ENCODE results near the gene MCEE.
A peak's percentile ranks its signal among the peaks of the same experiment; 100 is the strongest.
"Not testable (repeated sequence)": the region's sequence is repeated elsewhere in the genome, so short reads cannot be mapped to it uniquely, and the experiment has no call there.

The MCEE gene

DNA sequence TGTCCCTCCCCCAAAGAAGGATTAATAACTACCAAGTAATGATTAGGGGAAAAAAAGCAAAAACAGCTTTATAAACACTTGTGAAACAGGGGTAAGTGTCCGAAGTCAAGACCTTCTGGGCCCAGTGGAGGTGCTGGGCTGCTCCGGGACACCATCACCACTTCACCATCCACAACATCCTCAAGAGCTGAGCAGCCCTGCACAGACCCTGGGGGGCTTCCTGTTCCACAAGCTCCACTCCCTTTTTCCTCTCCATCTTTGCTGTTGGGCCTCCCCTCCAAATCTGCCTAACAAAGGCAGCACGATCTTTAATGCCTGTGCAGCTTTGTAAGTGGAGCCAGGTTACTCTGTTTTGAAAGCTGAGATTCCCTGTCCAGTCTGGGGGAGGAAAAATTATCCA is 46.7 kb downstream of the MCEE start:
- H3K27me3 Mint-ChIP-seq = peaks cover 37 to 43% of the 10 kb centered on the region in 2 donors
- DNase-seq; H3K36me3 Mint-ChIP-seq (ENCODE audit: insufficient read depth); H3K9me3 Mint-ChIP-seq; H3K27ac Mint-ChIP-seq; ATAC-seq (replicated peaks); H3K4me3 Mint-ChIP-seq: not testable (repeated sequence)
- H3K4me1 Mint-ChIP-seq (ENCODE audit: low read depth in 2 of 2) = peaks cover 10% of the 10 kb centered on the region in 2 donors

- H3K9me3 Mint-ChIP-seq = no peaks in the 10 kb centered on the region
- H3K36me3 Mint-ChIP-seq (ENCODE audit: insufficient read depth) = peaks cover 12% of the 10 kb centered on the region
- DNase-seq (no peak), ATAC-seq (replicated peaks) (peak; percentile 86)
- peaks cover 10% of the 10 kb centered on the region in 2 donors for H3K4me1 Mint-ChIP-seq (ENCODE audit: low read depth in 2 of 2)
- H3K27ac Mint-ChIP-seq = peak overlapping the region in 1 of 2 donors; percentile 20
- H3K27me3 Mint-ChIP-seq = peaks cover 30 to 36% of the 10 kb centered on the region in 2 donors
- peak overlapping the region in 1 of 2 donors; percentile 9 for H3K4me3 Mint-ChIP-seq
Observed at GRCh38 chr2:71082402-71083252, 47.4 kb downstream of the MCEE start.

GRCh38 chr2:71078624-71079023 is 51.4 kb downstream of the MCEE start:
- Mint-ChIP-seq H3K36me3 (ENCODE audit: insufficient read depth) (peaks cover 47% of the 10 kb centered on the region), H3K9me3 (no peaks in the 10 kb centered on the region), H3K27me3 (no peaks in the 10 kb centered on the region), H3K4me3 (no peak overlapping the region), H3K4me1 (ENCODE audit: low read depth in 2 of 2) (peaks cover 11 to 21% of the 10 kb centered on the region in 2 donors), H3K27ac (no peak overlapping the region)
- DNase-seq (no peak), ATAC-seq (replicated peaks) (no peak)

DNA sequence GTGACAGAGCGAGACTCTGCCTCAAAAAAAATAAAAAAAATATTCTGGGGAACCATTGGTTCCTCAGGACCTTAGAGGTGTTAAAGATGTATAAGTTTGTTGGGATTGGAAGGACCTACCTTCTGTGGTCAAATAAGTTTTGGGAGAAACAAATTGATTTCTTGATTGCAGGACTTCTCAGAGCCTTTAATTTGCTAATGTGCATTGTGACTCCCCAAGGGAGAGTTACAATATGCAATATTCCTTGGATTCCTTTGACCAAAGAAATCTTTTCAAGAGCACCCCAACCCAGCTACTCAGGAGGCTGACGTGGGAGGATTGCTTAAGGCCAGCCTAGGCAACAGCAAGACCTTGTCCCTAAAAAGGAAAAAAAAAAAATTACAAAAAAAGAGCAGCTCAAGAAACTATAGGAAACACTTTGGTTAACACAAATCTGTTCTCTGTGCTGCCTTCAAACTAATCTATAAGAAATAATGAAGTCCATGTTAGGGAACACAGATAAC is 55.1 kb downstream of the MCEE start:
- Mint-ChIP-seq H3K36me3 (ENCODE audit: insufficient read depth) (peaks cover 58% of the 10 kb centered on the region), H3K27ac (peak overlapping the region in 1 of 2 donors; percentile 80), H3K4me3 (no peak overlapping the region), H3K27me3 (no peaks in the 10 kb centered on the region), H3K9me3 (no peaks in the 10 kb centered on the region), H3K4me1 (ENCODE audit: low read depth in 2 of 2) (peaks cover 36 to 37% of the 10 kb centered on the region in 2 donors)
- DNase-seq (no peak), ATAC-seq (replicated peaks) (no peak)

DNA sequence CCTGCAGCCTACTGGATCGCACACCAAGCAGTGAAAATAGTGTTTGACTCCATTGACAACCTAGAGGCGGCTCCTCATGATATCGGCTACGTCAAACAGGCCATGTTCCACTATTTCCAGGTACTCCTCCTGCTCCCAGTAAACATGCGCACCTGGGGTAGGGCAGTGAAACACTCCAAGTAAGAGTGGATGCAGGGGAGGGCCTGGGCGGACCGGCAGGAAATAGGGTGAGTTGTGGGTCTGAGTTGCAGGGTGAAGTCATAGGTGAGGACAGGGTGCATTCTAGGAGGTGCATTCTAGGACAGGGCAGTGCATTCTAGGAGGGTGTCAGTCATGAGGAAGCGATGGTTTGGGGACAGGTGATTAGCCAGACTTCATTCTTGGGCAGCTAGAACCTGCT is 56.6 kb downstream of the MCEE start:
- H3K4me3 Mint-ChIP-seq = no peak overlapping the region
- peak overlapping the region; percentile 41 to 80 for H3K27ac Mint-ChIP-seq
- no peaks in the 10 kb centered on the region for H3K9me3 Mint-ChIP-seq
- H3K27me3 Mint-ChIP-seq = no peaks in the 10 kb centered on the region
- peaks cover 55% of the 10 kb centered on the region for H3K36me3 Mint-ChIP-seq (ENCODE audit: insufficient read depth)
- ATAC-seq (replicated peaks) (no peak), DNase-seq (no peak)
- peaks cover 45 to 50% of the 10 kb centered on the region in 2 donors for H3K4me1 Mint-ChIP-seq (ENCODE audit: low read depth in 2 of 2)

- peak overlapping the region; percentile 94 to 99 for H3K27ac Mint-ChIP-seq
- no peaks in the 10 kb centered on the region for H3K27me3 Mint-ChIP-seq
- H3K4me3 Mint-ChIP-seq = no peak overlapping the region
- no peak for ATAC-seq (replicated peaks)
- no peak for DNase-seq
- peaks cover 51 to 60% of the 10 kb centered on the region in 2 donors for H3K4me1 Mint-ChIP-seq (ENCODE audit: low read depth in 2 of 2)
- peaks cover 61% of the 10 kb centered on the region for H3K36me3 Mint-ChIP-seq (ENCODE audit: insufficient read depth)
- no peaks in the 10 kb centered on the region for H3K9me3 Mint-ChIP-seq
Observed at GRCh38 chr2:71072492-71072891, 57.5 kb downstream of the MCEE start.

GRCh38 chr2:71071681-71072398 is 58.2 kb downstream of the MCEE start:
- H3K4me1 Mint-ChIP-seq (ENCODE audit: low read depth in 2 of 2) = peaks cover 52 to 58% of the 10 kb centered on the region in 2 donors
- no peaks in the 10 kb centered on the region for H3K27me3 Mint-ChIP-seq
- peak; percentile 19 for ATAC-seq (replicated peaks)
- peaks cover 57% of the 10 kb centered on the region for H3K36me3 Mint-ChIP-seq (ENCODE audit: insufficient read depth)
- no peaks in the 10 kb centered on the region for H3K9me3 Mint-ChIP-seq
- peak overlapping the region; percentile 94 to 99 for H3K27ac Mint-ChIP-seq
- peak; percentile 31 to 37 (median 35) for DNase-seq
- peak overlapping the region; percentile 44 to 94 for H3K4me3 Mint-ChIP-seq

DNA sequence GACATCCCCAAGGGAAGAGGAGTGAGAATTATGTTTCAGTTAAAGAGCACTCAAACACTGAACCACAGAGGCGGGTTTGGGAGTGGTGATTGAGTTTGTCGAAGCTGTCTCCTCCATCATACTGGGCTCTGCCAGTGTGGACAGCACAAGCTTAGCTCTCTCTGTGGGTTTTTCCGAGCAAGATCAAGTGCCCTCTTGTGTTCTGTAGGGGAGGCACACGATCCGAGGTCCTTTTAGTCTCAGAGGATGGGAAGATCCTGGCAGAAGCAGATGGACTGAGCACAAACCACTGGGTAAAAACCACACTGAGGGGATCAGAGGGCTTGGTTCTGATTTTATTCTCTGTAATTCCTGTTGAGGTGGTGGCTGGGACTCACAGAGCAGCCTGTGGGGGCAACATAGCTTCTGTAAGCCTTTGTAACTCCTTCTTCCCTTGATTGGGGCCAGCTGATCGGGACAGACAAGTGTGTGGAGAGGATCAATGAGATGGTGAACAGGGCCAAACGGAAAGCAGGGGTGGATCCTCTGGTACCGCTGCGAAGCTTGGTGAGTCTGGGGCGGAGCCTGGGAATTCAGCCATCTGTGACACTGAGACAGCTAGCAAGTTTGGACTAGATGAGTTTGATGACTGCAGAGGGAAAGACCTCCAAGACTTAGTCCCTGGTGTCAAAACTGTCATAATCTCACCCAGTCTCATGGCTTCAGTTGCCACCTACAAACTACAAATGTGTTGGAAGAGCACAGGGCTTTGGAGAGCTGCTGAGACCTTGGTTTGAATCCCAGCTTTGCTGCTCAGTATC is 59.5 kb downstream of the MCEE start:
- DNase-seq (no peak), ATAC-seq (replicated peaks) (no peak)
- no peaks in the 10 kb centered on the region for H3K27me3 Mint-ChIP-seq
- H3K27ac Mint-ChIP-seq = peak overlapping the region; percentile 98 to 99
- H3K9me3 Mint-ChIP-seq = no peaks in the 10 kb centered on the region
- peaks cover 49% of the 10 kb centered on the region for H3K36me3 Mint-ChIP-seq (ENCODE audit: insufficient read depth)
- H3K4me1 Mint-ChIP-seq (ENCODE audit: low read depth in 2 of 2) = peaks cover 52 to 58% of the 10 kb centered on the region in 2 donors
- H3K4me3 Mint-ChIP-seq = peak overlapping the region in 1 of 2 donors; percentile 94

- no peak for DNase-seq
- Mint-ChIP-seq H3K27ac (peak overlapping the region; percentile 98 to 99), H3K9me3 (no peaks in the 10 kb centered on the region), H3K4me1 (ENCODE audit: low read depth in 2 of 2) (peaks cover 52 to 58% of the 10 kb centered on the region in 2 donors), H3K36me3 (ENCODE audit: insufficient read depth) (peaks cover 39% of the 10 kb centered on the region), H3K27me3 (peaks cover 0 to 6% of the 10 kb centered on the region in 2 donors), H3K4me3 (peak overlapping the region; percentile 94 to 96)
- ATAC-seq (replicated peaks) = no peak
Observed at GRCh38 chr2:71069376-71069775, 60.7 kb downstream of the MCEE start.

DNA sequence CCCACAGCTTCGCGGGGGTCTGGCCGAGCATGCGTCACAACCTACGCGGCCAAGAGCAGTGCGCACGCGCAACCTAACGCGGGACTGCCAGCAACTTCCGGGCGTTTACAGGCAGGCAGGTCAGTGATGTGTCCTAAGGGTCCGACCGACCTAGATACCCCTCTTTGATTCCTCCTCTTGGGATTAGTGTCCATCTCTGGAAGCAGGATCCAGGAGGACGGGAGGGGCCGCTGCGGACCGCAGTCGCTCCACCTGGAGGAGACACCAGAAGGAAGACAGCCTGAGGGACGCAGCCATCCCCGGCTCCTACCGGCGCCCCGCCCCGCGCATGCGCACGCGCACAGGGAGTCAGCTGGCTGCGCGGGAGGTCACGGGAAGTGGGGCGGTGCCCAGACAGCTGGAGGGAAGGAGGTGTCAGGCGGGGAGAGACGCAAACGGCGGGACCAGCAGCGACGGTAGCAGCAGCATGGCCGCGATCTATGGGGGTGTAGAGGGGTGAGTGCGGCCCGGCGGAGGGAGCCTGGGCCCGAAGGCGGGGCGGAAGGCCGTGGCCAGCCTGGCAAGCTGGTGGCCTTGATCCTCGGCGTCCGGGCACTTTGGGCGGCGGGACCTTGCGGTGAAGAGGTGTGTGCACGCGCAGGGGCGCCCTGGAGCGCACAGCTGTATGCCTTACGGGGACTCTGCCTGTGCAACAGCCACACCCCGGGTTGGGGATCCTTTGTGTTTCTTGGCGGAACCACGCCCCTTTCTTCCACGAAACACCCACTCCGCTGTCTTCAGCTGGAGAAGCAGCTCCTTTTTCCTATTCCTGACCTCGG is 61.6 kb downstream of the MCEE start, which contains the start of gene NAGK:
NAGK (plus strand) TSS at position 431 of the 818 bp plus-strand sequence; CDS start at position 467, 36 bp downstream.
- peak within 1 kb of the TSS; percentile 98 to 99 for H3K27ac Mint-ChIP-seq
- ATAC-seq (replicated peaks) = peak; percentile 84
- H3K4me3 Mint-ChIP-seq = peak within 1 kb of the TSS; percentile 94 to 96
- H3K4me1 Mint-ChIP-seq (ENCODE audit: low read depth in 2 of 2) = peaks cover 45 to 49% of the 10 kb centered on the region in 2 donors
- DNase-seq = peak; percentile 95 to 97 (median 96)
- no peaks in the 10 kb centered on the region for H3K9me3 Mint-ChIP-seq
- peaks cover 30% of the 10 kb centered on the region for H3K36me3 Mint-ChIP-seq (ENCODE audit: insufficient read depth)
- H3K27me3 Mint-ChIP-seq = peaks cover 2 to 6% of the 10 kb centered on the region in 2 donors

DNA sequence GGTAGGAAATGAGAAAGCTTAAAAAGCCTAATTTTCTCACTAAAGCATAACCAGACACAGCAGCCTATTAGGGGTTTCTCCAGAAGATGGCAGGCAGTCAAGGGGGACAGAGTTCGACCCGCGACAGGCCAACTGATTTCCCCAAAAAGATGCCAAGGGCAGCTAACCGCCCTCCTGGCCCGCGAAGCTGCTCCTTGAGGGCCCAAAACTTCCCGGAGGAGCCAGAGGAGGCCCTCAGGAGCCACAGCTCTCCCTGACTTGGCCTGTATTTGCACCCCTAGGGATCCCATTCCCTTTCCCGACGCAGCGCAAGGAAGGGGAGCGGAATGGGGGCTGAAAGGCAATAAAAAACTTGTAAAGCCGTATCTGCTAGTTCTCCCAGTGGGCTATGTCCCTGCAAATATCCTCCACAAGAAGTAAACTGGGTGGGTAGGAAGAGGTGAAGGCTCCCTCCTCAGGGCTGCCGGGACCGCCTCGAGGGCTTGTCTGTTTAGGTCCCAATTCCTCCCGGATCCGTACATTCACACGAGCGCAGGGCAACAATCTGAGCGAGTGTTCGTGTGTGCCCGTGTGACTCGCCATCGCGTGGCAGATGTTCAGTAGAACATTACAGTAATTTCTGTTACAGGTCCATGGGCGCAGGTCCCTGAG is 62.3 kb downstream of the MCEE start:
- Mint-ChIP-seq H3K4me3 (peak overlapping the region; percentile 94 to 96), H3K27me3 (peaks cover 6 to 9% of the 10 kb centered on the region in 2 donors), H3K27ac (peak overlapping the region; percentile 98 to 99), H3K4me1 (ENCODE audit: low read depth in 2 of 2) (peaks cover 41 to 47% of the 10 kb centered on the region in 2 donors), H3K36me3 (ENCODE audit: insufficient read depth) (peaks cover 28% of the 10 kb centered on the region), H3K9me3 (no peaks in the 10 kb centered on the region)
- no peak for ATAC-seq (replicated peaks)
- DNase-seq = no peak

- Mint-ChIP-seq H3K9me3 (no peaks in the 10 kb centered on the region), H3K4me3 (peak overlapping the region in 1 of 2 donors; percentile 96), H3K27me3 (peaks cover 6 to 10% of the 10 kb centered on the region in 2 donors), H3K27ac (peak overlapping the region in 1 of 2 donors; percentile 99), H3K36me3 (ENCODE audit: insufficient read depth) (peaks cover 27% of the 10 kb centered on the region), H3K4me1 (ENCODE audit: low read depth in 2 of 2) (peaks cover 34 to 42% of the 10 kb centered on the region in 2 donors)
- ATAC-seq (replicated peaks) (no peak), DNase-seq (no peak)
Observed at GRCh38 chr2:71066856-71067255, 63.2 kb downstream of the MCEE start.
